PC-3 (cell line): ENCODE data around the gene MAP3K9. TPM values are rescaled to one million over a fixed set of nuclear protein-coding genes. Genes with fewer than 3 reads are reported as not detected.

ENCODE experiments used
- ATAC-seq: fragments of 200-7000 bp; cut with Tn5 transposase; 2 replicates; pipeline ENCODE4 v1.9.1; 2020; ENCODE audit warnings: mild to moderate bottlenecking, moderate library complexity
- BruUV-seq: library from RNA; stranded (reverse); fragments of 400-500 nt; replicated peaks from 2 replicates; lab custom pipeline; 2021; lab: Mats Ljungman, UMichigan
- CTCF ChIA-PET: fragments of 300-600 bp; sonication (Branson Sonifier 250); formaldehyde crosslinking; loops from one replicate; lab custom pipeline; 2022; ENCODE audit warnings: antibody characterized with exemption; lab: Charles Lee
- POLR2A ChIA-PET: fragments of 300-600 bp; sonication (Branson Sonifier 250); formaldehyde crosslinking; loops from one replicate; lab custom pipeline; 2022; ENCODE audit warnings: antibody characterized with exemption; ENCODE audit not compliant: unreplicated experiment; lab: Charles Lee
- DNase-seq: peaks from one replicate; pipeline ENCODE4 v3.0.0-alpha.2; 2015
- H2AFZ ChIP-seq: fragments of 300-600 bp; sonication (generic); 2 replicates; pipeline ENCODE4 v1.6.0; 2016; ENCODE audit warnings: antibody characterized with exemption, low read length
- H3F3A ChIP-seq: fragments of 300-600 bp; sonication (generic); one replicate; pipeline ENCODE4 v1.6.0; 2017; ENCODE audit warnings: antibody characterized with exemption, low read length, control low read depth, mild to moderate bottlenecking; ENCODE audit not compliant: unreplicated experiment
- H3K27ac ChIP-seq: fragments of 300-600 bp; sonication (generic); 2 replicates; pipeline ENCODE4 v1.5.1; 2016; ENCODE audit warnings: mild to moderate bottlenecking, low read length
- H3K27me3 ChIP-seq: fragments of 300-600 bp; sonication (generic); 2 replicates; pipeline ENCODE4 v1.6.1; 2016; ENCODE audit warnings: low read length, mixed read lengths
- H3K36me3 ChIP-seq: fragments of 300-600 bp; sonication (generic); 2 replicates; pipeline ENCODE4 v1.6.1; 2016; ENCODE audit warnings: low read depth, mixed run types, low read length, mixed read lengths
- H3K4me1 ChIP-seq: fragments of 300-600 bp; sonication (generic); 2 replicates; pipeline ENCODE4 v1.5.1; 2016; ENCODE audit warnings: low read length; ENCODE audit not compliant: insufficient read depth
- H3K4me2 ChIP-seq: fragments of 300-600 bp; sonication (generic); 2 replicates; pipeline ENCODE4 v1.6.0; 2016; ENCODE audit warnings: low read length
- H3K4me3 ChIP-seq: fragments of 300-600 bp; sonication (generic); 2 replicates; pipeline ENCODE4 v1.5.1; 2016; ENCODE audit warnings: mild to moderate bottlenecking, low read length, mixed read lengths
- H3K79me2 ChIP-seq: fragments of 300-600 bp; sonication (generic); 2 replicates; pipeline ENCODE4 v1.6.1; 2017; ENCODE audit warnings: low read length, mixed read lengths
- H3K9ac ChIP-seq: fragments of 300-600 bp; sonication (generic); 2 replicates; pipeline ENCODE4 v1.6.0; 2016; ENCODE audit warnings: mild to moderate bottlenecking, low read length
- H3K9me2 ChIP-seq: fragments of 300-600 bp; sonication (generic); replicated peaks from 2 replicates; pipeline ENCODE4 v1.6.1; 2016; ENCODE audit warnings: mixed run types, low read length, mixed read lengths
- H3K9me3 ChIP-seq: fragments of 300-600 bp; sonication (generic); 2 replicates; pipeline ENCODE4 v1.6.1; 2016; ENCODE audit warnings: low read length, mixed read lengths
- H4K20me1 ChIP-seq: fragments of 300-600 bp; sonication (generic); 2 replicates; pipeline ENCODE4 v1.6.1; 2016; ENCODE audit warnings: low read length, mixed read lengths
- CTCF ChIP-seq: fragments of 300-600 bp; sonication (generic); conservative IDR thresholded peaks from 2 replicates; pipeline ENCODE4 v1.5.1; 2017; ENCODE audit warnings: antibody characterized with exemption, low read depth, mild to moderate bottlenecking, low read length
- EZH2 ChIP-seq: fragments of 300-600 bp; sonication (generic); IDR thresholded peaks from one replicate; pipeline ENCODE4 v1.6.1; 2017; ENCODE audit warnings: antibody characterized with exemption, mild to moderate bottlenecking, low read length; ENCODE audit not compliant: unreplicated experiment
- EZH2phosphoT487 ChIP-seq: fragments of 300-600 bp; sonication (generic); IDR thresholded peaks from 2 replicates; pipeline ENCODE4 v1.6.1; 2018; ENCODE audit warnings: mild to moderate bottlenecking, antibody characterized with exemption, low read length, borderline replicate concordance
- intact Hi-C: fragments of 100-400 bp; cut with micrococcal nuclease; formaldehyde crosslinking; loops from 2 replicates; pipeline ENCODE4 v1.9.0; 2023
- total RNA-seq: library from RNA; depleted of rRNA; stranded (reverse); fragments of >200 nt; gene quantifications from 2 replicates; pipeline ENCODE4 v1.2.3, GENCODE V29; 2014

MAP3K9 gene
- total RNA-seq, 1 experiment from 2014 or later: 13.4 TPM

- no peaks in the 10 kb centered on the region for H3K9me3 ChIP-seq
- DNase-seq: no peak
- H3K79me2 ChIP-seq: no peaks in the 10 kb centered on the region
- no peaks in the 10 kb centered on the region for H3K9me2 ChIP-seq
- H3K4me1 ChIP-seq: peaks cover 27% of the 10 kb centered on the region
- CTCF ChIA-PET: no interaction called here
- ATAC-seq: no peak
- no peak overlapping the region for H3K9ac ChIP-seq
- intact Hi-C loops: loop anchor here (2.0 to 5.0 kb wide), 3 partner anchors 19 to 596 kb away; partner anchors contain the start of gene MAP3K9
- no peaks in the 10 kb centered on the region for H4K20me1 ChIP-seq
- no peak overlapping the region for H3K4me2 ChIP-seq
- no peaks in the 10 kb centered on the region for H3F3A ChIP-seq
- no peak overlapping the region for H2AFZ ChIP-seq
- BruUV-seq: no TSS peak
- no peak overlapping the region for H3K27ac ChIP-seq
- no peak overlapping the region for H3K4me3 ChIP-seq
- no peaks in the 10 kb centered on the region for H3K27me3 ChIP-seq
- TF ChIP-seq EZH2 (no peak), EZH2phosphoT487 (no peak), CTCF (no peak)
- no peaks in the 10 kb centered on the region for H3K36me3 ChIP-seq
- POLR2A ChIA-PET: no interaction called here
These were observed 113.3 kb downstream of the MAP3K9 start for GRCh38 chr14:70696026-70696425.

GRCh38 chr14:70692210-70692609 is 117.1 kb downstream of the MAP3K9 start:
- no peak overlapping the region for H3K9ac ChIP-seq
- H3K9me3 ChIP-seq: no peaks in the 10 kb centered on the region
- peaks cover 3% of the 10 kb centered on the region for H3K4me1 ChIP-seq
- no peaks in the 10 kb centered on the region for H3K9me2 ChIP-seq
- no peaks in the 10 kb centered on the region for H3K36me3 ChIP-seq
- no peak overlapping the region for H3K4me3 ChIP-seq
- intact Hi-C loops: no loop called here
- no peaks in the 10 kb centered on the region for H3K79me2 ChIP-seq
- ATAC-seq (no peak), DNase-seq (no peak)
- H2AFZ ChIP-seq: no peak overlapping the region
- H3K4me2 ChIP-seq: no peak overlapping the region
- no peaks in the 10 kb centered on the region for H3K27me3 ChIP-seq
- no peaks in the 10 kb centered on the region for H4K20me1 ChIP-seq
- CTCF ChIA-PET: no interaction called here
- POLR2A ChIA-PET: no interaction called here
- peak overlapping the region; percentile 40; the same call in 1 of the 2 replicates for H3K27ac ChIP-seq
- H3F3A ChIP-seq: no peaks in the 10 kb centered on the region
- TF ChIP-seq CTCF (no peak), EZH2phosphoT487 (no peak), EZH2 (no peak)
- no TSS peak for BruUV-seq

DNA sequence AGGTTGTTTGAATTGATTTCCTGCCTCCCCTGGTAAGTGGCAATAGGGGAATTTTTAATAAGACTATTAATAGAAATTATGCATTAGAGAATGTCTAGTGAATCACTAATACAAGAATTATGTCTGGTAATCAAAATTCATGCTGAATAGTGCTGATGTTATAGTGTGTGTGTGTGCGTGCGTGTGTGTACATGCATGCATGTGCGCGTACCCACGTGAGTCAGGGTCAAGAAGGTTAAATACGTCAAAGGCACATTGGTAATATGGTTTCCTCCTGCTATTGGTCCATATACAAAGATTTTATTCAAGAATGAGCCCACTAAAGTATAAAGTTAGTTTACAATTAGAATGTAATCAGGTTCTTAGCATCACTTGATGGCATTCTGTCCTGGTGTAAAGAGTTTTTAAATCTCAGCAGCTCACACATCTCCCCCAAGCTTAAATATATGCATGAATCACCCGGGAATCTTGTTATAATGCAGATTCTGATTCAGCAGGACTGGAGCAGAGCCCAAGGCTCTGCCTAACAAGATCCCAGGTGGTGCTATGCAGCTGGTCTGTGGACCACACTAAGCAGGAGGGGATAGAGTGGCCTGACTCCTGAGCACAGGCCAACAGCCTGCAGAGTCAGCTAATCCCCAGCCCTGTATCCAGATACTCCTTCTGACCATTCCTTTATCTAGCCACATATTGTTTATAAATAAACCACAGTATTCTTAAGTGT is 123.7 kb downstream of the MAP3K9 start:
- H3K9ac ChIP-seq: no peak overlapping the region
- no peak overlapping the region for H2AFZ ChIP-seq
- no peak for TF ChIP-seq EZH2phosphoT487
- no peak for TF ChIP-seq EZH2
- no peak for TF ChIP-seq CTCF
- ChIA-PET POLR2A (interaction anchor here (0.6 kb wide), 1 partner anchor 912 kb away, joined by 3 read pairs; no protein-coding TSS in a partner anchor), CTCF (no interaction called here)
- H4K20me1 ChIP-seq: no peaks in the 10 kb centered on the region
- no TSS peak for BruUV-seq
- no peak overlapping the region for H3K4me2 ChIP-seq
- no peaks in the 10 kb centered on the region for H3K36me3 ChIP-seq
- DNase-seq (no peak), ATAC-seq (peak; percentile 42)
- H3K27me3 ChIP-seq: no peaks in the 10 kb centered on the region
- H3K79me2 ChIP-seq: no peaks in the 10 kb centered on the region
- H3K27ac ChIP-seq: no peak overlapping the region
- no peaks in the 10 kb centered on the region for H3K9me3 ChIP-seq
- no peaks in the 10 kb centered on the region for H3K4me1 ChIP-seq
- no peak overlapping the region for H3K4me3 ChIP-seq
- no peaks in the 10 kb centered on the region for H3K9me2 ChIP-seq
- intact Hi-C loops: no loop called here
- H3F3A ChIP-seq: no peaks in the 10 kb centered on the region
